SH-SY5Y (cell line): Measurements from ENCODE around the gene PKD2.

ENCODE experiments used
- GATA2 ChIP-seq: IDR thresholded peaks from 2 replicates; pipeline ENCODE4 v1.6.1; 2011; ENCODE audit warnings: mild to moderate bottlenecking, low read depth, low read length
- GATA3 ChIP-seq: IDR thresholded peaks from 2 replicates; pipeline ENCODE4 v1.6.1; 2011; ENCODE audit warnings: low read depth, mild to moderate bottlenecking, low read length, moderate library complexity

DNA sequence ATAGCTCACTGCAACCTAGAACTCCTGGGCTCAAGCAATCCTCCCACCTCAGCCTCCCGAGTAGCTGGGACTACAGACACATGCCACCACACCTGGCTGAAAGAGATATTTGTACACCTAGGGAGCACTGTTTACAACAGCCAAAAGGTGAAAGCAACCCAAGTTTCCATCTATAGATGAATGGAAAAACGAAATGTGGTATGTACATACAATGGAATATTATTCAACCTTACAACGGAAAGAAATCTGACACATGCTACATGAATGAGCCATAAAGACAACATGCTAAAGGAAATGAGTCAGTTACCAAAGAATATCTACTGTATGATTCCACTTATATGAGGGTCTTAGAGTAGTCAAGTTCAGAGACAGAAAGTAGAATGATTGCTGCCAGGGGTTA, 98.8 kb downstream of the PKD2 start:
- TF ChIP-seq GATA2 (no peak), GATA3 (no peak)
